ENCODE results near the gene ANKRD12. TPM values are rescaled to one million over a fixed set of nuclear protein-coding genes. Genes with fewer than 3 reads are reported as not detected.

Gene ANKRD12
- total RNA-seq, 2 experiments from 2014 or later = 160 to 164 TPM

DNA sequence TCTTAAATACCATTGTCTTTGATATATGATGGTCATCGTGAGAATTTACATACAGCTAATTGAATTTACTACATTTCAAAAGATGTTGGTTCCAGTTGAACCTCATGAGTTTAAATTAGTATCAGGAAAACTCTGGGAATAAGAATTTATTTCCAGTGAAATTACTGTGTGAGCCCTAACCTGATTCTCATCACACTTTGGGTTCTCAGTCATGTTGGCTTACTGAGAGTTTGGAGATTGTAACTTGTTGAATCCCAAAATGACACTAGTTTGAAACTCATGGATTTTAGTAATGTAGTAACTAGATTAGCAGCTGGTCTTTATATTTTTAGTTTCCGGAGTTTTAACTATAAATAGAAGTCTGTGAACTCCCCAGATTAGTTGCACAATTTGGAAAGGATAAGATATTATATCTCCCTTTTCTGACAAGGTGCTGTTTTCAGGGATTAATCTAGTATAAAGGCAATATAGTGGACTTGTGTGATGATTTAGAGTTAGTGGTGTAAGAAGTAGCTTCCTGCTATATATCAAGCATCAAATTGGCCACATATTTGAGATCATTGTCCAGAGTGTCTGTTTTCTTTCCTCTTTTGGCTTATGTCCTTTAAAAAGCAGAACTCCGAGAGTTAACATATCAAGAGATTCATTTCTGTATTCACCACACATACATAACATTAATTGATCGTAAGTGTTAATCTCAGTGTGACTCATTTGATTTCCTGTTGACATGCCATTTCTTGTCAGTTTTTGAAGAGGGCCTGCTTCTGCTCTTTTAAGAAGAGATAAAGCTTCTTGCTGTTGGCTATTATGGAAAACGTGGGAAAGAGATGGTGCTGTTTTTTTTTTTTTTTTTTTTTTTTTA lies 18.4 kb upstream of the ANKRD12 start:
- intact Hi-C loops (cut with DNase I, micrococcal nuclease) = loop anchor here (1.0 to 10.0 kb wide), 6 partner anchors 11 to 1407 kb away; partner anchors contain the start of genes ANKRD12 (in 2 of the 2), NAPG (in 1 of the 2) and NDUFV2 (in 1 of the 2)
- H3K9me3 ChIP-seq (ENCODE audit: control insufficient read depth in 1 of 2, insufficient read depth in 1 of 2, low read length in 2 of 2) = no peaks in the 10 kb centered on the region
- DNase-seq (peak in 3 of 14 experiments; percentile 75 to 85 (median 79)), ATAC-seq (ENCODE audit: poor library complexity) (peak; percentile 57)
- H3K4me3 ChIP-seq (ENCODE audit: low read length) = peak overlapping the region; percentile 54
- H3K27ac ChIP-seq (ENCODE audit: low read depth in 1 of 2, low read length in 2 of 2) = peak overlapping the region; percentile 77 to 94
- Mint-ChIP-seq H3K27me3 (no peaks in the 10 kb centered on the region), H3K4me1 (ENCODE audit: low read depth) (peaks cover 91% of the 10 kb centered on the region), H3K36me3 (ENCODE audit: low read depth) (peaks cover 62% of the 10 kb centered on the region), H3K4me3 (peak overlapping the region; percentile 84), H3K9me3 (no peaks in the 10 kb centered on the region), H3K27ac (peak overlapping the region; percentile 95)
- POLR2A ChIA-PET = interaction anchor here (0.8 to 35.5 kb wide), 13 partner anchors 9 to 795 kb away, joined by 3 to 914 read pairs (median 6); partner anchors contain the start of genes ANKRD12, NDUFV2, TWSG1 and VAPA
- H3K36me3 ChIP-seq (ENCODE audit: insufficient read depth, low read length) = peaks cover 19% of the 10 kb centered on the region
- H3K4me1 ChIP-seq (ENCODE audit: insufficient read depth, low read length) = peaks cover 27% of the 10 kb centered on the region
- TF ChIP-seq, protein P1, sequence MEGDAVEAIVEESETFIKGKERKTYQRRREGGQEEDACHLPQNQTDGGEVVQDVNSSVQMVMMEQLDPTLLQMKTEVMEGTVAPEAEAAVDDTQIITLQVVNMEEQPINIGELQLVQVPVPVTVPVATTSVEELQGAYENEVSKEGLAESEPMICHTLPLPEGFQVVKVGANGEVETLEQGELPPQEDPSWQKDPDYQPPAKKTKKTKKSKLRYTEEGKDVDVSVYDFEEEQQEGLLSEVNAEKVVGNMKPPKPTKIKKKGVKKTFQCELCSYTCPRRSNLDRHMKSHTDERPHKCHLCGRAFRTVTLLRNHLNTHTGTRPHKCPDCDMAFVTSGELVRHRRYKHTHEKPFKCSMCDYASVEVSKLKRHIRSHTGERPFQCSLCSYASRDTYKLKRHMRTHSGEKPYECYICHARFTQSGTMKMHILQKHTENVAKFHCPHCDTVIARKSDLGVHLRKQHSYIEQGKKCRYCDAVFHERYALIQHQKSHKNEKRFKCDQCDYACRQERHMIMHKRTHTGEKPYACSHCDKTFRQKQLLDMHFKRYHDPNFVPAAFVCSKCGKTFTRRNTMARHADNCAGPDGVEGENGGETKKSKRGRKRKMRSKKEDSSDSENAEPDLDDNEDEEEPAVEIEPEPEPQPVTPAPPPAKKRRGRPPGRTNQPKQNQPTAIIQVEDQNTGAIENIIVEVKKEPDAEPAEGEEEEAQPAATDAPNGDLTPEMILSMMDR (IDR thresholded peaks at IDR 0.05) = no peak
- H3K27me3 ChIP-seq (ENCODE audit: control insufficient read depth in 1 of 2, insufficient read depth in 2 of 2, low read length in 2 of 2) = no peaks in the 10 kb centered on the region
- CTCF ChIA-PET = interaction anchor here (0.7 to 2.4 kb wide), 9 partner anchors 8 to 45 kb away, joined by 3 to 13 read pairs (median 4); no protein-coding TSS in a partner anchor

DNA sequence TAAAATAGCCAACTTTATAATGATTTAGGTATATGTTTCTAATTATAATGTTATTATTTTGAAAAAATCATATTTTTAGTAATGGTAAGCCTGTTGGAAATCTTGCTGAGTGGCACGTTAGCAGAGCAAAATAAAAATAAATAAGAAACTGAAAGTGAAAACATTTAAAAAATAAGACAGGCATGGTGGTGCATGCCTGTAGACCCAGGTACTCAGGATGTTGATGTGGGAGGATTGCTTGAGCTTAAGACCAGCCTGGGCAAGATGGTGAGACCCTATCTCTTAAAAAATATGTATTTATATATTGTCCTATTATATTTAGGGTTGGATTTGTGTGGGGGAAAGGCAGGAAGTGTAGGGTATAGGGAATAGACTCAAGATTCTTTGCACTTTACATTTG lies 15.8 kb upstream of the ANKRD12 start:
- no peaks in the 10 kb centered on the region for H3K9me3 ChIP-seq (ENCODE audit: control insufficient read depth in 1 of 2, insufficient read depth in 1 of 2, low read length in 2 of 2)
- Mint-ChIP-seq H3K9me3 (no peaks in the 10 kb centered on the region), H3K27ac (peak overlapping the region; percentile 95), H3K4me1 (ENCODE audit: low read depth) (peaks cover 88% of the 10 kb centered on the region), H3K27me3 (no peaks in the 10 kb centered on the region), H3K36me3 (ENCODE audit: low read depth) (peaks cover 78% of the 10 kb centered on the region), H3K4me3 (peak overlapping the region; percentile 43)
- H3K4me1 ChIP-seq (ENCODE audit: insufficient read depth, low read length) = peaks cover 23% of the 10 kb centered on the region
- no peaks in the 10 kb centered on the region for H3K27me3 ChIP-seq (ENCODE audit: control insufficient read depth in 1 of 2, insufficient read depth in 2 of 2, low read length in 2 of 2)
- CTCF ChIA-PET = interaction anchor here (1.3 kb wide), 1 partner anchor 12 kb away, joined by 5 read pairs; no protein-coding TSS in a partner anchor
- TF ChIP-seq, protein P1 (IDR thresholded peaks at IDR 0.05) = no peak
- peak overlapping the region; percentile 8 for H3K4me3 ChIP-seq (ENCODE audit: low read length)
- H3K27ac ChIP-seq (ENCODE audit: low read depth in 1 of 2, low read length in 2 of 2) = peak overlapping the region; percentile 56 to 57
- DNase-seq (peak in 4 of 14 experiments; percentile 28 to 74 (median 62)), ATAC-seq (ENCODE audit: poor library complexity) (peak; percentile 14)
- H3K36me3 ChIP-seq (ENCODE audit: insufficient read depth, low read length) = peaks cover 40% of the 10 kb centered on the region
- POLR2A ChIA-PET = interaction anchor here (0.8 to 35.5 kb wide), 6 partner anchors 10 to 395 kb away, joined by 3 to 914 read pairs (median 4); partner anchors contain the start of gene ANKRD12
- intact Hi-C loops (cut with DNase I, micrococcal nuclease) = no loop called here

DNA sequence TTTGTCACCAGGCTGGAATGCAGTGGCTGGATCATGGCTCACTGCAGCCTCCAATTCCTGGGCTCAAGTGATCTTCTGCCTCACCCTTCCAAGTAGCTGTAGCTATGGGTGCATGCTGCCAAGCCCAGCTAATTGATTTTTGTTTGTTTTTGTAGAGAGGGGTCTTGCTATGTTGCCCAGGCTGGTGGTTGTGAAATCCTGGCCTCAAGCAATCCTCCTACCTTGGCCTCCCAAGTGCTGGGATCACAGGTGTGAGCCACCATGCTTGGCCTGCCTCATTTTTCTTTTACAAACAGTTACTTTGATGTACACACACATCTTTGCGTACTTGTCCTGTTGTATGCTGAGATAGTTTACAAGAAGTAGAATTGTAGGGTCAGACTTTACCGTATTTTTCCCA lies 13.1 kb upstream of the ANKRD12 start:
- DNase-seq = no peak
- Mint-ChIP-seq H3K4me3 (no peak overlapping the region), H3K27ac (peak overlapping the region; percentile 49), H3K27me3 (no peaks in the 10 kb centered on the region), H3K4me1 (ENCODE audit: low read depth) (peaks cover 77% of the 10 kb centered on the region), H3K36me3 (ENCODE audit: low read depth) (peaks cover 91% of the 10 kb centered on the region), H3K9me3 (no peaks in the 10 kb centered on the region)
- H3K27ac ChIP-seq (ENCODE audit: low read depth in 1 of 2, low read length in 2 of 2) = peak overlapping the region in 1 of 2 donors; percentile 10
- H3K27me3 ChIP-seq (ENCODE audit: control insufficient read depth in 1 of 2, insufficient read depth in 2 of 2, low read length in 2 of 2) = no peaks in the 10 kb centered on the region
- ChIA-PET POLR2A (interaction anchor here (1.0 to 35.5 kb wide), 3 partner anchors 11 to 14 kb away, joined by 3 to 914 read pairs (median 5); partner anchors contain the start of gene ANKRD12), CTCF (interaction anchor here (0.8 kb wide), 1 partner anchor 41 kb away, joined by 3 read pairs; no protein-coding TSS in a partner anchor)
- intact Hi-C loops (cut with DNase I, micrococcal nuclease) = no loop called here
- peaks cover 66% of the 10 kb centered on the region for H3K36me3 ChIP-seq (ENCODE audit: insufficient read depth, low read length)
- no peaks in the 10 kb centered on the region for H3K9me3 ChIP-seq (ENCODE audit: control insufficient read depth in 1 of 2, insufficient read depth in 1 of 2, low read length in 2 of 2)
- TF ChIP-seq, protein P1 (IDR thresholded peaks at IDR 0.05) = no peak
- peaks cover 16% of the 10 kb centered on the region for H3K4me1 ChIP-seq (ENCODE audit: insufficient read depth, low read length)
- no peak overlapping the region for H3K4me3 ChIP-seq (ENCODE audit: low read length)
- ATAC-seq (ENCODE audit: poor library complexity) = no peak

Measured in CD4-positive, alpha-beta T cell (primary cell).